HepG2 (cell line): ENCODE data around the gene TCF23. TPM values are rescaled to one million over a fixed set of nuclear protein-coding genes. Genes with fewer than 3 reads are reported as not detected.
A peak's percentile ranks its signal among the peaks of the same experiment; 100 is the strongest.

Experiments
- ARNTL ChIP-seq: sonication (generic); formaldehyde crosslinking; IDR thresholded peaks from 2 replicates; pipeline ENCODE4 v1.4.0; 2020; ENCODE audit warnings: mild to moderate bottlenecking, missing genetic modification reagents
- GATAD2A ChIP-seq: IDR thresholded peaks from 2 replicates; pipeline ENCODE4 v1.6.1; 2016
- HNF4G ChIP-seq, 2 experiments: sonication (generic) in 1 of 2; formaldehyde crosslinking in 1 of 2; IDR thresholded peaks; 2 replicates each; pipeline versions ENCODE4 v1.4.0 to v1.6.1; 2011 to 2020; ENCODE audit warnings: borderline replicate concordance in 2 of 2, low read depth in 2 of 2, mild to moderate bottlenecking in 2 of 2, low read length in 1 of 2, missing genetic modification reagents in 1 of 2, moderate library complexity in 1 of 2
- ISX ChIP-seq: sonication (generic); formaldehyde crosslinking; conservative IDR thresholded peaks from 2 replicates; pipeline ENCODE4 v1.5.0; 2020; ENCODE audit warnings: missing genetic modification reagents
- NCOR1 ChIP-seq: fragments of 200-600 bp; sonication (generic); IDR thresholded peaks from 2 replicates; pipeline ENCODE4 v1.7.0; 2017; ENCODE audit warnings: antibody characterized with exemption, low read length, borderline replicate concordance
- PBX3 ChIP-seq: sonication (generic); formaldehyde crosslinking; IDR thresholded peaks from 2 replicates; pipeline ENCODE4 v1.8.1; 2023; ENCODE audit warnings: missing genetic modification reagents, inconsistent platforms, borderline replicate concordance
- SALL1 ChIP-seq: sonication (generic); formaldehyde crosslinking; IDR thresholded peaks from 2 replicates; pipeline ENCODE4 v1.8.0; 2022; ENCODE audit warnings: mild to moderate bottlenecking, missing genetic modification reagents
- SAP130 ChIP-seq: IDR thresholded peaks from 2 replicates; pipeline ENCODE4 v1.6.1; 2016; ENCODE audit warnings: low read depth
- SNAPC2 ChIP-seq: sonication (generic); formaldehyde crosslinking; IDR thresholded peaks from 2 replicates; pipeline ENCODE4 v1.8.1; 2022; ENCODE audit warnings: mild to moderate bottlenecking, missing genetic modification reagents
- TRIM24 ChIP-seq: sonication (generic); formaldehyde crosslinking; IDR thresholded peaks from 2 replicates; pipeline ENCODE4 v1.8.0; 2022; ENCODE audit warnings: mild to moderate bottlenecking, missing genetic modification reagents
- ZBTB37 ChIP-seq: sonication (generic); formaldehyde crosslinking; IDR thresholded peaks from 2 replicates; pipeline ENCODE4 v1.4.0; 2020; ENCODE audit warnings: mild to moderate bottlenecking, missing genetic modification reagents
- ZNF260 ChIP-seq: sonication (generic); formaldehyde crosslinking; IDR thresholded peaks from 2 replicates; pipeline ENCODE4 v1.4.0; 2020; ENCODE audit warnings: missing genetic modification reagents, low read depth, mild to moderate bottlenecking, borderline replicate concordance
- ZNF331 ChIP-seq: sonication (generic); formaldehyde crosslinking; IDR thresholded peaks from 2 replicates; pipeline ENCODE4 v1.4.0; 2020; ENCODE audit warnings: missing genetic modification reagents
- ZNF484 ChIP-seq: sonication (generic); formaldehyde crosslinking; IDR thresholded peaks from 2 replicates; pipeline ENCODE4 v1.5.1; 2020; ENCODE audit warnings: mild to moderate bottlenecking, low read depth, missing genetic modification reagents, borderline replicate concordance
- ZNF761 ChIP-seq: sonication (generic); formaldehyde crosslinking; conservative IDR thresholded peaks from 2 replicates; pipeline ENCODE4 v1.4.0; 2020; ENCODE audit warnings: mild to moderate bottlenecking, missing genetic modification reagents
- polyA plus RNA-seq, 8 experiments: library from polyadenylated mRNA; depleted of rRNA in 3 of 8; stranded (reverse) in 7 of 8; unstranded in 1 of 8; fragments of >200 nt; fragmentation: Illumina TruSeq in 4 of 8; extraction: Trizol in 4 of 8; gene quantifications; 2 replicates each; pipeline versions ENCODE4 v1.2.1 to v1.2.3, GENCODE V29; 2011 to 2016; ENCODE audit warnings: low read depth in 4 of 8, missing spikeins in 1 of 8, mixed read lengths in 1 of 8; ENCODE audit not compliant: insufficient read depth in 1 of 8
- total RNA-seq, 5 experiments: library from RNA; depleted of rRNA; stranded (reverse); fragments of >200 nt; fragmentation: Illumina TruSeq; extraction: Trizol; gene quantifications; 2 replicates each; pipeline ENCODE4 v1.2.3, GENCODE V29; 2016; ENCODE audit warnings: low read depth in 1 of 5
- TF ChIP-seq, protein P1 (sequence below): sonication (generic); formaldehyde crosslinking; IDR thresholded peaks from 2 replicates; pipeline ENCODE4 v1.4.0; 2020; ENCODE audit warnings: missing genetic modification reagents

TCF23 gene
- total and polyA plus RNA-seq, 2 of the 13 experiments (the other 11 are each of a cell fraction or from before 2014, with no cell fraction given): 0.02 to 1.4 TPM

DNA sequence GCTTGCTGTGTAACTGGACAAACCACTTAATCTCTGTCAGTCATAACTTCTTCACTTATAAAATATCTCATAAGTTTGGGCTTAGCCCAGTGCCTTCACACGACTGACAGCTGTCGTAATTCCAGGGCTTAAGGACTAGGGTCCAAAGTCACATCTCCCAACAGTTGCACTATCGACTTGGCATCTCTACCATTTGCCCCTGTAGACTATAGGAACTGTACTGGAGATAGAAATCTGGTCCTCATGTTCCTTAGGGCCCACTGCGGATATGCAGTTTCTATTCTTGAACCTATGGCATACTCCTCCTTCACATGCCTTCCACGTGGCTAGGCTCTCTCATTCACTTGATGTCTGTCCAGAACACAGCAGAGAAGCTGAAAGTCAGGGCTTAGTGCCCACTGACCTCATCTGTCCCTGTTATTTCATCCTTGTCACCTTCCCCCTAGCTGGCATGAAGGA, 22.5 kb upstream of the TCF23 start (continued):
- TF ChIP-seq SAP130 (CRISPR knock-in tag): peak; percentile 34; the same call in 1 of the 2 replicates
- peak; percentile 56; the same call in 1 of the 2 replicates for TF ChIP-seq NCOR1
- peak; percentile 48 for TF ChIP-seq SALL1 (CRISPR knock-in tag)
- TF ChIP-seq GATAD2A (CRISPR knock-in tag): peak; percentile 53; the same call in 1 of the 2 replicates
- TF ChIP-seq ZNF331 (CRISPR knock-in tag): peak; percentile 70; the same call in 1 of the 2 replicates
- peak; percentile 73 for TF ChIP-seq HNF4G (IDR thresholded peaks at IDR 0.05; ENCODE audit: borderline replicate concordance, low read depth, low read length)
- TF ChIP-seq HNF4G (CRISPR knock-in tag; IDR thresholded peaks at IDR 0.05; ENCODE audit: borderline replicate concordance, low read depth): no peak; the same call in 1 of the 2 replicates
- TF ChIP-seq ZNF484 (CRISPR knock-in tag): no peak
- TF ChIP-seq ZBTB37: no peak
- TF ChIP-seq ZNF761: no peak
- no peak for TF ChIP-seq PBX3 (CRISPR knock-in tag)
- TF ChIP-seq TRIM24: no peak
- TF ChIP-seq, protein P1, sequence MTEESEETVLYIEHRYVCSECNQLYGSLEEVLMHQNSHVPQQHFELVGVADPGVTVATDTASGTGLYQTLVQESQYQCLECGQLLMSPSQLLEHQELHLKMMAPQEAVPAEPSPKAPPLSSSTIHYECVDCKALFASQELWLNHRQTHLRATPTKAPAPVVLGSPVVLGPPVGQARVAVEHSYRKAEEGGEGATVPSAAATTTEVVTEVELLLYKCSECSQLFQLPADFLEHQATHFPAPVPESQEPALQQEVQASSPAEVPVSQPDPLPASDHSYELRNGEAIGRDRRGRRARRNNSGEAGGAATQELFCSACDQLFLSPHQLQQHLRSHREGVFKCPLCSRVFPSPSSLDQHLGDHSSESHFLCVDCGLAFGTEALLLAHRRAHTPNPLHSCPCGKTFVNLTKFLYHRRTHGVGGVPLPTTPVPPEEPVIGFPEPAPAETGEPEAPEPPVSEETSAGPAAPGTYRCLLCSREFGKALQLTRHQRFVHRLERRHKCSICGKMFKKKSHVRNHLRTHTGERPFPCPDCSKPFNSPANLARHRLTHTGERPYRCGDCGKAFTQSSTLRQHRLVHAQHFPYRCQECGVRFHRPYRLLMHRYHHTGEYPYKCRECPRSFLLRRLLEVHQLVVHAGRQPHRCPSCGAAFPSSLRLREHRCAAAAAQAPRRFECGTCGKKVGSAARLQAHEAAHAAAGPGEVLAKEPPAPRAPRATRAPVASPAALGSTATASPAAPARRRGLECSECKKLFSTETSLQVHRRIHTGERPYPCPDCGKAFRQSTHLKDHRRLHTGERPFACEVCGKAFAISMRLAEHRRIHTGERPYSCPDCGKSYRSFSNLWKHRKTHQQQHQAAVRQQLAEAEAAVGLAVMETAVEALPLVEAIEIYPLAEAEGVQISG (CRISPR knock-in tag): no peak
- TF ChIP-seq ZNF260 (CRISPR knock-in tag): no peak
- no peak for TF ChIP-seq SNAPC2 (CRISPR knock-in tag)
- TF ChIP-seq ISX: no peak
- no peak for TF ChIP-seq ARNTL (CRISPR knock-in tag)
